GM19452 (cell line): ENCODE results near the gene TNS3.
"Not testable (repeated sequence)": the region's sequence is repeated elsewhere in the genome, so short reads cannot be mapped to it uniquely, and the experiment has no call there.

Experiments
- ATAC-seq: cut with Tn5 transposase; IDR thresholded peaks from one replicate; pipeline ENCODE4 v1.9.1; 2021; ENCODE audit not compliant: unreplicated experiment

The TNS3 gene

DNA sequence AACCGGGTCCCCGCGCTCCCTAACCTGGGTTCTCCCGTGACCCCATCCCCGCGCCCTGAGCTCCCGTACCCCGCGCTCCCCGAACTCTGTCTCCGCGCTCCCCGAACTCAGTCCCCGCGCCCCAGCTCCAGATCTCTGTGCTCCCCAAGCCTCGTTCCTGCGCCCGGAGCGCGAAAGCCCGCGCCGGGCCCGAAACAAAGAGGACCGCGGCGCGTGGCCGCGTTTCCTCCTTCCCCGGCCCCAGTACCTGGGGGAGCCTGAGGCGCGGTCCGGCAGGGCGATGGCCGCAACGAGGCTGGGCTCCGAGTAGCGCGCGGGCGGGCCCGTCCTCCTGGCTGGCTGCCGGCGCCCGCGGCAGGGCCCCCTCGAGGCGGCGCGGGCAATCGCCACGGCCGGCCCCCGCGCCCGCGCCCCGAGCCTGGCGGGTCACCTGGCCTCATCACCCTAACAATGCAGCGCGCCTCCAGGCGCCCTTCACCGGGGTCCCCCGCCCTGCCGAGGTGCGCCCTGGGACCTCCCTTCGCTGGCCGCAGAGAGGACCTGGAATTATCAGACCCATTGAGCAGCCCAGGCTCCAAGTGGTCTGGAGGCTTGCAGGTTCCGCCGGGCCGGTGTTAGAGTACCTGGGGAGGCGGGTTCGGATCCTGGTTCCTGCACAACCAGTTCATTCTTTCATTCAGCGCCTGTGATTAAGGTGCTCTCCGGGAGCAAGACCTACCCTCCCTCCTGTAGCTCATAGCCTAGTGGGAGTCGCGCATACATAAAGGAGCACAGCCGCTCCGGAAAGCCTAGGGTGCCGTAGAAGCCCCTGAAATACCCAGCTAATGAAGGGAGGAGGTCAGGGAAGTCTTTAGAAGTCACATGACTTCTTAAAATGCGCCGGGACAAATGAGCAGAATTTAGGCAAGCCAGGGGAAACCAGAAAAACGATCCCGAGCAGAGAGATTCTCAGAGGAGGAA is at the start of gene TNS3:
TNS3 (minus strand) TSS at position 308 of the 960 bp plus-strand sequence. CDS start 142,475 bp downstream, outside the sequence.
- ATAC-seq: no peak

DNA sequence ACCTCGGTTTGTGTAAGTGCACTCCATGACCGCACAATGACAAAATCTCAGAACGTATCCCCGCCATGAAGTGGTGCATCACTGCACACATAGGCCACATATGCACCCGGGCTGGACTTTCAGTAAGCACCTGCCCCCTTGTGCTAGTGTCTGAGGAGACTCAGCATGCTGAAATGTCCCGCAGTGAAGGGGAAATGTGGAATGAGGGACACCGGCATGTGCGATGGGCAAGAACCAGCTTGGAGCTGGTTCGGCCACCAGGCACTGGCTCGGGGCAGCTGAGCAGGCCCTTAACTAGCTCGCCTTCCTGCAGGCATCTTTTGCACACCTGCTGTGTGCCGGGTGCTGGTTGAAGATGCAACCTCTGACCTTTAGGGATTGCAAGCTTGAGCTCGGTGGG is 49.8 kb upstream of the TNS3 start:
- no peak for ATAC-seq

DNA sequence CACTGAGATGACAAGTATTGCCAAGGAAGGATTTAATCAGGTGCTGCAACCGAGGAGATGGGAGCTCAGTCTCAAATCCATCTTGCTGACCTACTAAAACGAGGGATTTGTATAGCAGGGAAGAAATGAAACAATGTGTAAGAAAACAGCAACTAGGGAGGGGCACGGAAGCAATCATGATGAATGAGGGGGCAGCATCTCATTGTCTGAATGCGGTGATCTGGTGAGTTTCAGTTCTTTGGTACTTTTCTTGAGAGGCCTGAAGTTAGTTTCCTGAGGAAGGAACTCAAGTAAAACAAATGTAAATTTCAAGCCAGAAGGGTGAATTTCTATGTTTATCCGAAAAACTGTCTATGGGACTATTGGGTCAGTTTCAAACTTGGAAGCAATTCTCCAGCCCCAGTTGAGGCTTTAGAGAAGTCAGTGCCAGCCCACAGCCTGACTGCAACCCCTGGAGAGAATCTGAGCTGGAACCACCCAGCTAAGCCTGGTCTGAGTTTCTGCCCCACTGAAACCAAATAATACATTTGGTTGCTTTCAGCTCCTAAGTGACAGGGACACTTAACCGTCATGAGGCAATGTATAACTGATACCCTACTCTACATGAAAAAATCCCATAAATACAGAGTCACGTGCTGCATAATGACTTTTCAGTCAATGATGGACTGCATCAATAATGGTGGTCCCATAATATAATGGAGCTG is 45.8 kb upstream of the TNS3 start:
- ATAC-seq: peak; percentile 83

DNA sequence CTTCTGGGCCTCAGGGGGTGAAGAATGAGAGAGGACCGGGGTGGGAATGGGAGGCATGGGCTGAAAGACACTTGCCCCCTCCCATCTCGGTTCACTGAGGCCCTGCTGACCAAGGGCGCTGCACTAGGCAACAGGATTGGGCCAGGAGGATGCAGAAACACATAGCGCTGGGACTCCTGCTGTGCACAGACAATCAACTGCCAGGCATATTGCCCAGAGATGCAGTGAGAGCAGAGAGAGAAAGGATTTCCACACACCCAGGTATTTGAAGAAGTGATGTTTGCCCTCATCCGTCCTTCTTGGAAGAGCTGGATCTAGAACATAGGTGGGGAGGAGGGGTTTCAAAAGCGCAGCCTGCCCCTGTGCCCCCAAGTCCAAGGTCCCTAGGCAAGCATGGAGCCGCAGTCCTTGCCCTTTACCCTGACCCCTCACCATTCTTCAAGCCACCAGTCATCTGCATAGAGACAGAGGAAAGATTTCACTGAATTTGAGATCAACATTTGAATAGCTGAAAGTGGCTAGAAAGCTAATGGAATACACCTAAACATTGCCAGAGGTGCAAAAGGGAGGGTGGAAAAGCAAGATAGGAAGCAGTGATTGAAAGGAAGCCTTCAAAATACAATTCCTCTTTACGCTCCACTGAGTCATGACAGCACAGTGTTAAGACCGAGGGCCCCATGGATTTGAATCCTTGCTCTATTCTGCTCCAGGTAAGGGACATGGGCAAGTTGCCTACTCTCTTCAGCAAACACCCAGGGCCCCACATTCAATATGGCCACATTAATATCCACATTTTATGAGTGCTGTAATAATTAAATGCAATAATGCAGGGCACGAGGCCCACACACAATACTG is 44.2 kb upstream of the TNS3 start:
- no peak for ATAC-seq

DNA sequence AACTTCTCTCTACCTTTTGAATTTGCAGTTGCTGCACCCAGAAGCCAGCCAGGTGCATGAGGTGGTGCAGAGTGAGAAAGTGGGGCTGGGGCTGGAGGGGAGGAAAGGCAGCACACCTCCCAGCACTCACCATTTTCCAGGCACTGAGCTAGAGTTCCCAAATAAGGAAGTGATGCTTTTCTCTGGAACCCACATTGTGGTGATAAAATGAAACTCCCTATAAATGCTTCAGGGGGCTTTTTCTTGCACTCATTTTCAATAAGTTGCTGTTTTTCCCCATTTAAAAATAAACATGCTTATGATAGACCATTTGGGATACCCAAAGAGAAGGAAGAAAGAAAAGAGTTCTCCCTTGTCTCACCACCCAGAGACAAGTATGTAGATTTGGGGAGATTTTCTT is 42.8 kb upstream of the TNS3 start:
- ATAC-seq: no peak

DNA sequence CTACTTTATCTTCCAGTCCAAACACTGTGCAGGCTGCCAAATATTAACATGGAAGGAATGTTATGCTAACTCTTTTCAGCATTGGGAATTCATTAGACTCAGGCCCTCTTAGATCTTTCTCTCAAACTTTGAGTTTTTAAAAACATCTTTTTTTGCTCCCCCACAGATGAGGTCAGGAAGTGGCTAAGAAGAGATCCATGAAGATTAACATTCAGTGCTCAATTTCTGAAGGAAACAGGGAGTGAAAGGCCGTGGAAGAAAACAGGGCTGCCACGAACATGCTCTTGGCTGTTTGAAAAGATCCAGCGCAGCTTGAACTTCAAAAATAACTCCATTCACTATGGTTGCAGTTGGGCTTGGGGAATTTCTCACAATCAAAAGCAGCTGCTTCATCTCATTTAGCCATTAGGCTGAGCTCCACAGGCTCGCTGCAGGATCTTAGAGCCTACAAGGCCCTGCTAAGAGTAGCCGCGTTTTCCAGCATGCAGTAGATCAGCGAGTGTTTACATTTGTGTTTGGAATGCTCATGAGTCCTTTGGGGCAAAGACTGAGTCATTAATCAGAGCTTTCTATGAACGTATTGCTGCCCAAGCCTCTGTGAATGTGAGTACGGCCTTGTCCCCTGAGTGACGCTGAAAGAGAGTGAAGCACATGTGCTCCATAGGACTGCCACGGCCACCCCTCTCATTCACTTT is 41.2 kb upstream of the TNS3 start:
- no peak for ATAC-seq

DNA sequence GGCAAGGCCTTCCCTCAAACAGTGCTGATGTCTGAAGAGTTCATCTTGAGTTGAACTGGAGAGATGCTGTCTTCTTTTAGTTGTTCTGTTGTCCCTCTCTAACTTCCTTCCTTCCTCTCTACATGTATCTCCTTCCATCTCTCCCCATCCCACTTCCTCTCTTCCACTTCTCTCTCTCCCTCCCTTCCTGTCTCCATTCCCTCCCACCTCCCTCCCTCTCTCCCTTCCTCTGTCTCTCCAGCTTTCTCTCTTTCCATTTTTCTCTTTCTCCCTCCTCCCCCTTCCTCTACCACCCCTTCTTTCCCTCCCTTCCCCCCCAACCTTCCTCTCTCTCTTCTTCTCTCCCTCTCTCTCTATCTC is 40.7 kb upstream of the TNS3 start:
- no peak for ATAC-seq

DNA sequence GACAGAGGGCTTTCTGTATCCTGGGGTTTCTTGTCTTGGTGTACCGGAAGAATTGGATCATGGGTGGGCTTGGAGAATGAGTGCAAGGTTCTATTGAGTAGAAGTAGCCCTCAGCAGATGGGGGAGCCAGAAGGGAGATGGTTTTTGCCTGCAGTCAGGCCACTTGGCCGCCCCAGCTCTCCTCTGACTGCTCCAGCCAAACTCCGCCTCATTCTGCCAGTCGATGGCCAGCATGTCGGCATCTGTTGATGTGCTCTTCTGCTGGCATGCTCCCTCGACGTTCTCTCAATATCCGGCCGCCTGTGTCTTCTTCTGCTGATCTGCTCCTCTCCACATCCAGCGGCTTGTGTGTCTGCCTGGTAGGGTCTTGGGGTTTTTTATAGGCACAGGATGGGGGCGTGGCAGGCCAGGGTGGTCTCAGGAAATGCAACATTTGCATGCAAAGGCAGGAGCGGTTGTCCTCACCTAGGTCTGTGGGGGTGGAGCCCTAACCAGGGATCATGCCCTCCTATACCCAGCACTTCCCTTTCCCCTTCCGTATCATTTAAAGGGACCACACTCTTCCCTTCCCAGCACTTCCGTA is 40.2 kb upstream of the TNS3 start:
- no peak for ATAC-seq

DNA sequence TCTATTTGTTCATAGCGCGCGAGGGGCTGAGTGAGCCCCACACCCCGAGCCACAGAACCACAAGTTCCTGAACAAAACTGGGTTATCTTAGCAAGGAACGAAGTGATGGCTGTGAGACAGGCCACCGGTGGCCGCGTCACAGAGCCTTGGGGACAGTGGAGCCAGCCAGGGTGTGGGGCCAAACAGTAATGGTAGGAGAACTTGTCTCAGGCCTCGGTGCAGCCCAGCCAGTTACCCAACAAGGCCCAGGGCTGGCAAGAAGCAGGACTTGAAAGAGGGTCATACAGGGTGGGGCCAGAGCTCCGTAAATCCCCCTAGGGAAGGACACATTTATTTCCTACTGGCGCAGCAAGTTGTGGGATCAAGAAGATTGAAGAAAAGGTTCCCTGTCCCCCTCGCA is 39.4 kb upstream of the TNS3 start:
- ATAC-seq: no peak

DNA sequence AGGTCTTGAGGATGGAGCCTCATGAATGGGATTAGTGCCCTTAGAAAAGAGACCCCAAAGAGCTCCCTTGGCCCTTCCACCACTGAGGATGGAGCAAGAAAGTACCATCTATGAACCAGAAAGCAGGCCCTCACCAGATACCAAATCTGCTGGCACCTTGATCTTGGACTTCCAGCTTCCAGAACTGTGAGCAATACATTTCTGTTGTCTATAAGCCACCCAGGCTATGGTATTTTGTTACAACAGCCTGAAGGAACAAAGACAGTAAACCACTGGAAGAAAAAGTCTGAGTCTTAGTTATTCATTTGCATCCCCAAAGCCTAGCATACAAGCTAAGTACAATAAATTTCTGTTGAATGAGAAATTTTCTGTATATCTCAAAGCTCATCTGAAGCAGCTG is 37.9 kb upstream of the TNS3 start:
- no peak for ATAC-seq

DNA sequence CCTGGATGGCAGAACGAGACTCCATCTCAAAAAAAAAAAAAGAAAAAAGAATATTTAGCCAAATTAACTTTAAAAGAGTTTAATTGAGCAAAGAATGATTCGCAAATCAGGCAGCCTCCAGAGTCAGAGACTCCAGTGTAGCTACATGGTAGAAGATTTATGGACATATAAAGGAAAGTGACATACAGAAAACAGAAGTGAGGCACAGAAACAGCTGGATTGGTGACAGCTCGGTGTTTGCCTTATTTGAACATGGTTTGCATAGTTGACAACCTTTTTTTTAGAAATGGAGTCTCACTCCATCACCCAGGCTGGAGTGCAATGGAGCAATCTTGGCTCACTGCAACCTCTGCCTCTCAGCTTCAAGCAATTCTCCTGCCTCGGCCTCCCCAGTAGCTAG is 35.2 kb upstream of the TNS3 start:
- no peak for ATAC-seq

DNA sequence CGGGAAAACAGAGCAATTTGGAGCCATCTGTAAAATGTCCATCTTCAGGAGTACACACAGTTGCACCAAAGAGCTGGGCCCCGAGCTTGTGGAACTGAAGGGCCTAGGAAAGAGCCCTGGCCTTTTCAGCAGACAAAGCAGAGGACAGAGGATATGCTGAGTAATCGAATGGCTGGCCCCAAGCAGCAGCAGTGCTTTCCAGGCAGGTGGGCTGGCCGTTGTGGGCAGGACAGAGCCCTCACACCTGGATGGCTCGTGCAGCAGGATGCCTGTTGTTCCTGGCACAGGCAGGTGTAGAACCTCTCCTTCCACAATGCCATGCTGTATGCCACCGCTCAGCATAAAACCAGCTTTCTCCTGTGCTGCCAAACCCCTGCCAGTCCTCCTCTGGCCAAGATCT is 32.5 kb upstream of the TNS3 start:
- no peak for ATAC-seq

DNA sequence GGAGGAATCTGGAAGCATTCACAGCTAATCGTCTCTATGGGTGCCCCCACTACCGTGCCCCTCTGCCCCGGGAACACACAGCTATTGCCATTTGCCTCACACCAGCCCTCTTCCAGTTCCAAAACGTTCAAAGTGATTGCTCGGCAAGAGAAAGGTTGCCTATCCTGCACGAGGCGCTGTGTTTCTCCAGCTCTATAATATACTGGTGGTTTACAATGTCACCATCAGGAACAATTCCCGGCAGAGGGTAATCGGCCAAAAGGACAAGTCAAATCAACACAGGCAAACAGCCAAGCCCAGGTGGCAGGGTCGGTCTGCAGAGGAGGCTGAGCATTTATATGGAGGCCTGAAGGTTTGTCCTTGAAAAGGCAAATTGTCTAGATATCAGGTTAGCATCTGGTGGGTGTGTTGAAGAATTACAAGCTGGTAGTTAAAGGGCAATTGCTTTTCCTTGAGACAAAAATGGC is 29.2 kb upstream of the TNS3 start:
- no peak for ATAC-seq

DNA sequence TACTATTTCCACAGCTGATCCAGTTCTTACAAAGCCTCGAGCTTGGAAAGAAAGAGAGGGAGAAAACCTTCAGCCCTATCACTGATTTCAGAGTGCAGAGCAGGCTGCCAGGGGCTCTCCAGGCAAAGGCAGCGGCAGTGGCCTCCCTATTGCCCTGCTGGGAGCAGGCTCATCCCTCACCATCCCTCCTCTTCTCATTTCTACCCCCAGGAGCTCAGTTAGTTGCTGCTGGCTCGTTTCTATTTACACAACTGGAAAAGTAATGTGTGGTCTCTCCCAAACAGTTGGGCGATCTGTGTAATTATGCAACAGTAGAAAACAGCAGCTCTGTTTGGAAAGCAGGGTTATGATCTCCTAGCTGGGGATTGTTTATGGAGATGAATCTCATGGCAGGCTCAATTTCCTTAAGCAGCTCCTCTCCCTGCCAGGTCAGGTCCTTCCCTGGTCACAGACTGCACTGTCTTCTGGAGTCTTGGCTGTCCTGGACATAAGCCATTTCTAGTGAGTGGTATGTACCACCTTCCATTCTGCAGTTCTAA is 28.7 kb upstream of the TNS3 start:
- ATAC-seq: no peak

DNA sequence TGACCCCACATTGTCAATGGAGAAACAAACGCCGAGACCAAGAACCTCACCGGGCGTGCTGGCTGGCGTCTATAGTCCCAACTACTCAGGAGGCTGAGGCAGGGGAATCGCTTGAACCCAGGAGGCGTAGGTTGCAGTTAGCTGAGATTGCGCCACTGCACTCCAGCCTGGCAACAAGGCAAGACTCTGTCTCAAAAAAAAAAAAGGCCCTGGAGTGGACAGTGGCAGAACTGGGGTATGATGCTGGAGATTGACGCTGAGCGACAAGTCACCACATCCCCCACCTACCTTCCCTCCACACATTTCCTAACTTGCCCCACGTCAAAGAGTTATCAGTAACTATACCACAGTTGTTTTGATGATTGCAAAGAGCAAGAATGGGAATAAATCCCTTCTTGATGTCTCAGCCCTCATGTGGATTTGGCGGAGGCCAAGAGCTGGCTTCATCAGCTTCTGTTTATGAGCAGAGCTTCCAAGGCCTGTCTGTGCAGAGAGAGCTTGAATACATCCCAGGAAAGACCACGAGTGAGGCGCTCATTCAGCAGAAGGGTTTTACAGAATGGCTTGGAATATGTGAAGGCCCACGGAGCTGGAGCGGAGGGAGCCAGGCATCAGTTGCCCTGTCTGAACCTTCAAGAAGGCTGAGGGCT is 28.0 kb upstream of the TNS3 start:
- ATAC-seq: no peak

DNA sequence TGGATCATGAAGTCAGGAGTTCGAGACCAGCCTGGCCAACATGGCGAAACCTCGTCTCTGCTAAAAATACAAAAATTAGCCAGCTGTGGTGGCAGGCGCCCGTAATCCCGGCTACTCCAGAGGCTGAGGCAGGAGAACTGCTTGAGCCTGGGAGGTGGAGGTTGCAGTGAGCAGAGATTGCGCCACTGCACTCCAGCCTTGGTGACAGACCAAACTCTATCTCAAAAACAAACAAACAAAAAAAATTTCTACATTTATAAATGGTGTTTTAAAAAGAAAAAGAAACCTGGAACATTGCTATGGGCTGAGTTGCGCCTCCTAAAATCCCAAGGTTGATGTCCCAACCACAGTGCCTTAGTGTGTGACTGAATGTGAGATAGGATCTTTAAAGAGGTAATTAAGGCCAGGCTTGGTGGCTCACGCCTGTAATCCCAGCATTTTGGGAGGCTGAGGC is 24.7 kb upstream of the TNS3 start:
- not testable (repeated sequence) for ATAC-seq

DNA sequence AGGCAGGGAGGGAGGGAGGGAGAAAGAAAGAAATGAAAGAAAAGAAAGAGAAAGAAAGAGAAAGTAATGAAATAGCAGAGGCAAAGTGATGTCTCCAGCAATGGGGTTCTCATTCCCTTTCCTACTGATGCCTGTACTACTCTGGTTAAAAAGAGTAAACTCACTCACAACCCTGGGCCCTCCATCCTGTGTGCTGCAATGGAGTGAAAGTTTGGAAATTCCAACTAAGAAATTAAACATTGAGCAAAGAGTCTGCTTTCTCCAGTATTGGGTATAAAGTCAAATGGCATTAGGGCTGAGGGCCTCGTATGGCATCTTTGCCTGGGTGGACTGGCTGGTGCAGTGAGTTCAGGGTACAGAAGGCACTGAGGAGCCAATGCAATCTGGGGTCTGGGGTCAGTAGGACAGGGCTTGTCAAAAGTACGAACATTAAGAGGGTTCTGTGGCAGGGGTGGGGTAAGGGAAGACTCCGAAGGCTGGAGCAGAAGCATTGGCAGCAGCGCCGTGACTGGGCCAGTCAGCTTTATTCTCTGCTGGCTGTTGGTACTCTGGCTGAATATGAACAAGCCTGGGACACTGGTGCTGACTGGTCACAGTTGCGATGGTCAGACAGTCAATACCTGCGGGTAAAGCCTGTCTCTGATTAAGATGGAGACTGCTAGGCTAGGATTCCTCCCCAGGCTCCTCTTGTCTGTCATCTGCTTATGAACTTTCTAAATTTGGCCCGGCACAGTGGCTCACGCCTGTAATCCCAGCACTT is 24.1 kb upstream of the TNS3 start:
- ATAC-seq: no peak

DNA sequence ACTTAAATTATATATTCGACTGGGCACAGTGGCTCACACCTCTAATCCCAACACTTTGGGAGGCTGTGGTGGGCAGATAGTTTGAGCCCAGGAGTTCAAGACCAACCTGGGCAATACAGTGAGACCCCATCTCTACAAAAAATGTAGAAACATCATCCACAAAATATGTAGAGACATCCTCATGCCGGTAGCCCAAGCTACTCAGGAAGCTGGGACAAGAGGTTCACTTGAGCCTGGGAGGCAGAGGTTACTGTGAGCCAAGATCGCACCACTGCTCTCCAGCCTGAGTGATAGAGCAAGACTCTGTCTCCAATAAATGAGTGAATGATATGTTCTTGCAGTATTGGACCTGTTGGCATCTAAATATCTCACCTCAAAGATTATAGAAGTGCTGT is 22.6 kb upstream of the TNS3 start:
- no peak for ATAC-seq
